SH-SY5Y (cell line): ENCODE data around the gene BFSP2.

Experiments used
- GATA2 ChIP-seq: IDR thresholded peaks from 2 replicates; pipeline ENCODE4 v1.6.1; 2011; ENCODE audit warnings: mild to moderate bottlenecking, low read depth, low read length
- GATA3 ChIP-seq: IDR thresholded peaks from 2 replicates; pipeline ENCODE4 v1.6.1; 2011; ENCODE audit warnings: low read depth, mild to moderate bottlenecking, low read length, moderate library complexity

The BFSP2 gene

DNA sequence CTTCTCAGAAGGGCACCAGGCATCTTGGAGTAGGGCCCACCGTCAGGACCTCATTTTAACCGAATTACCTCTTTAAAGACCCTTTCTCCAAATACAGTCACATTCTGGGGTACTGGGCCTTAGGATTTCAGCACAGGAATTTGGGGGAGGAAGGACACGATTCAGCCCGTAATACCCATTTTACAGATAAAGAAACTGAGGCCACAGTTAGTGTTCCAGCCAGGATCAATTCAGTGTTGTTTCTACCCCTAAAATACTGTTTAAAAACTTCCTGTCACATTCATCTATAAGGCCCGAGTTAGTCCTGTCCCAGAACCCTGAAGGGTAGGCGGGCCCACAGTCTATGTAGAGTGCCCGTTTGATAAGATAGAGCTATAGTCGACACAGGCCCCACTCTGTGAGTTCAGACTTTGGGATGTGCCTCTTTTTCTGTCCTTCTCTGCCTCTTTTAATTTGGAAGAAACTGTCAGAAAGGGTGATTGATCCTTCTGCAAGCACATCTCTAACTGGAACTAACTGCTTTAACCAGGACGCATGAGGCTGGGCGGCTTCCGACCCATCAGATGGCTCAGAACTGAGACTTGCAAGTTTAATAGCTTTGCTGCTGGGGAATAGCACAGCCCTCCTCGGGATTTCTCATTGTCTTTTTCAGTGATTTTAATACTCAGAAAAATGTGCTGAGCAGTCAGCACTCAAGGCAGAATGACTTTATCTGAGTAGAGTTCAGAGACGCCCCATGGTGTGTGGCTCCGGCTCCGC, 19.5 kb downstream of the BFSP2 start:
- TF ChIP-seq GATA3 (no peak), GATA2 (no peak)

DNA sequence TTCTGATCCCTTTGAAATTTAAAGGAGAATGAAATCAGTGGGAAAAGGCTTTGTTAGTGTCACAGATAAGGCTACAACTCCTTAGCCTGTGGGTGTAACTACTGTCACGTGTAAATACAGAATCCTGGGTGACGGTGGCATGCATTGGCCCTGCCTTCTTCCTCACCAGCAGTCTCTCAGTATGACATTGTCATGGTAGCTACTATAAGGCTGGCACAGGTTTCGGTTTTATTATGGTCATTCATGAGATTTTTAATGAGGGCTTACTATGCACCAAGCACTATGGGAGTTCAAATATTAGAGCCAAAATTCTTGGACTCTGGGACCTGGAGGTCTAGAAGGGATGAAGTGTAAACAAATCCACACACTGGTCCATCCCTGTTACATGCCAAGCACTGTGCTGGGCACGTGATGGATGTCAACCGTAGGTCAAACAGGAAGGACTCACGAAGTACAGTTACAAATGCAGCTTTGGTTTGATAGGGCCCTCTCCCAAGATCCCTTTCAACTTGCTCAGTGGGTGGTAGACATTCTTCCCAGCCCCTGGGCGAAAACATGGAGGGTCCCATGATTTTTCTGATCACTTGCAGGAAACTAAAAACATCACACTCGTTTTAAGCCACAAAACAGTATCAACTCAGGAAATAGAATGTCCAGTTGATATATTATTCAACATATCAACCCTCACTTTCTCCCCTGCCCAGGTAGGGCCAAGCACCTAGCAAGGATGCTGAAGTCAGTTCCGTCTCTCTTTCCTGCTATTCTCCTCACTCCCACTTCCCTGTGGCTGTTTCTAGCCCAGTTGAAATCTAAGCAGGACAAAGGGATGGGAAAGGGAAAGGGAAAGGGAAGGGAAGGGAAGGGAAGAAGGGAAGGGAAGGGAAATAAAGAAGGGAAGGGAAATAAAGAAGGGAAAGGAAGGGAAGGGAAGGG, 25.3 kb downstream of the BFSP2 start:
- no peak for TF ChIP-seq GATA3
- no peak for TF ChIP-seq GATA2

DNA sequence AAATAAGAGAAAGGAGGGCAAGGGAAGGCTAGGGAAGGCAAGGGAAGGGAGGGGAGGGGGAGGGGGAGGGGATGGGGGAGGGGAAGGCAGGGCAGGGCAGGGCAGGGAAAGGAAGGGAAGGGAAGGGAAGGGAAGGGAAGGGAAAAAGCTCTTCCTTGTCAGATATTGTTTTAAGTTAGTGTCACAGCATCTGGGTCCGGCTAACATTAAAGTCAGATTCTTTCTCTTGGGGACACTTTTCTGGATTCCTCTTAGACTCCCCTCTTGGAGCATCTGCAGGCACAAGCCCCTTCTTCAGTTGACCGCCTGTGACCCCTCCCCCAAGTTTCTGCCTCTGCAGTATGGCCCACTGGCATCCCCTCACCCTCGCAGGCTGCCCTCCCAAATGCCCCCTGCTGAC, 26.0 kb downstream of the BFSP2 start:
- no peak for TF ChIP-seq GATA3
- TF ChIP-seq GATA2 = no peak

DNA sequence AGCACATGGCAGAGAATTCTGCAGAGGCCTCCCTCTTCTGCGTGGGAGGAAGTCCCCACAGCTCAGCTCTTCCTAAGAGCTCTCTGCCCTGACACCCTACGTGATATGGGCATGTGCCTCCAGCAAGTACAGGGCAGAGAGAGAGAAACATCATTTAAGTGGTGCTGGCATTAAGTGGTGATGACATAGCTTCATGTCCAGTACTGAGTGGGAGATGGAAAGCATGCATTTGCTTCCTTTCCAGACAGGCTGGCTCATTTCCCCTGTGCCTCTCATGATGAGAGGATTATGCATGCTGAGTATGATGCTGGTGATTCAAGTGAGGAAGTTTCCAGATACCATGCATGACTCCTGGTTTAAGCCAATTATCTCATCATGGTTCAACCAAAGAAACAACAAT, 26.9 kb downstream of the BFSP2 start:
- TF ChIP-seq GATA3 = no peak
- no peak for TF ChIP-seq GATA2

DNA sequence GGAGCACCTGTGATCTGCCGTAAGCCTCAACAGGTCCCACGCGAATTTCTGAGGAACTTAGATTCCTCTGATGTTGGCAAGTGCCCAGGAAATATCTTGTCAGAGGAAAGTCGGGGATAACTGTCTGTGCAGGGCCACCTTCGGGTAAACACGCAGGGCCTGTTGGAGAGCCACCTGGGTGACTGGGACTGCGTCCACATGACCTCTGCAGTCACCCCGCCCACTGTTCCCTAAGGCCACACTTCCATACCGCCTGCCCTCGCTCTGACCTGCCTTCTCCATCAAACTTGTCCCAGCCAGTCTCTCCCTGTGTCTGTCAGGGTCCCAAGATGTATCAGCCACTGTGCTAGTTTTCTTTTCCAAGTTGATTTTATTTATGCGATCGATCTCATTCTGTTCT, 28.7 kb downstream of the BFSP2 start:
- TF ChIP-seq GATA2 = no peak
- TF ChIP-seq GATA3 = no peak

DNA sequence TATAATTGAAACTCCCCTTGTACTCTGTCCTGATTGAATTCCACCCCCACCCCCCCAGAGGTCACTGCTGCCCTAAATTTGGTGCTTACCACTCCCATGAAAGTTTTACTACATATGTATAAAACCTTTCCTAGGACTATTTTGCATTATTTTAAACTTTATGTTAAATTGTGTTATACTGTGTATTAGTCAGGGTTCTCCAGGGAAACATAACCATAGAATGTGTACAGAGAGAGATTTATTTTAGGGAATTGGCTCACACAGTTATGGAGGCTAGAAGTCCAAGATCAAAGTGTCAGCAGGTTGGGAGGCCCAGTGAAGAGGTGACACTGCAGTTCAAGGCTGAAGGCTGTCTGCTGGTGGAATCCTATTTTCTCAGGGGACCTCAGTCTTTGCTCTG, 29.2 kb downstream of the BFSP2 start:
- TF ChIP-seq GATA3 = no peak
- TF ChIP-seq GATA2 = no peak

DNA sequence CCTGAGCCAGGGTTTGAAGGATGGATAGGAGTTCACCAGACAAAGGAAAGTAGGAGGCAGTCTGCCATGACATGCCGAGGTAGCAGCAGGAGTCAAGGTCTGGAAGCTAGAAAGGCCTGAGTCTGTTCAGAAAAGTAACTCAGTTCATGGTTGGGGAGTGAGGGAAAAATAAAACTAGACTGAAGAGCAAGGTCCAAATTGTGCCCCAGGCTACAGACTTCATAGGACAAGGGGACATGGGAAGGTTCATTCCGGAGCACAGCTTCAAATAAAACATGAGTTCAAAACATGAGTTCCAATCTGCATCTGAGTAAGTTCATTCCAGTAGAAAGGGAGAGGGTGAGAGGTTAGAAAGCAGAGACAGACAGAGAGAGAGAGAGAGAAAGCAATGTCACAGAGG, 39.7 kb downstream of the BFSP2 start:
- no peak for TF ChIP-seq GATA2
- TF ChIP-seq GATA3 = no peak

DNA sequence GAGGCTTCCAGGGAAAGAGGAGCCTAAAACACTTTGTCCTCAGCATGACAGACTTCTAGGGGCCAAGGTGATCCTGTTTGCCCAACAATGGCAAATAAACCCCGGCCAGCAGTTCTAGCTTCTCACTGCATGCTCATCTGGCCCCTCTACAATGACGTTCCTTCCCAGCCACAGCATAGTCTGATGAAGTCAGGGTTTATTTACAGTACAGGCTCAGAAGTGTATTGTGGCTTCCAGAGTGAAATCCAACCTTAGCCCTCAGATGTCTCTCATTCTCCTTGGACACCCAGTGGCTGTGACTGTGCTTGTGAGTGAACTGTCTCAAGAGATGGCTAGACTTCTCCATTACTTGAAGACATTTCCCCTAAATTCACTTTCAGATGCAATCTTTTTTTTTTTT, 40.8 kb downstream of the BFSP2 start:
- no peak for TF ChIP-seq GATA2
- no peak for TF ChIP-seq GATA3

DNA sequence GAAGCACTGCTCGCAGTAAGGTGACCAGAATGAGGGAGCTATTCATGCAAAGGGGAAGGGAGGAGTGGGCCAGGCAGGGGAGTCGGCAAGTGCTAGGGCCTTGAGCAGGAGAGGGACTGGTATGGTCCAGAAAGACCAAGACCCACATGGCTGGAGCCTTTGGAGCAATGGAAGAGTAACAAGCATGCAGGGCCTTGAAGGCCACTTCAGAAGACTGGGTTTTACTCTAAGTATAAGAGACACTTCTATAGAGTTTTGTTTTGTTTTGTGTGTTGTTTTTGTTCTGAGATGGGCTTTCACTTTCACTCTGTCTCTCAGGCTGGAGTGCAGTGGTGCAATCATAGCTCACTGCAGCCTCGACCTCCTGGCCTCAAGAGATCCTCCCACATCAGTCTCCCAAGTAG, 42.0 kb downstream of the BFSP2 start:
- TF ChIP-seq GATA3 = no peak

DNA sequence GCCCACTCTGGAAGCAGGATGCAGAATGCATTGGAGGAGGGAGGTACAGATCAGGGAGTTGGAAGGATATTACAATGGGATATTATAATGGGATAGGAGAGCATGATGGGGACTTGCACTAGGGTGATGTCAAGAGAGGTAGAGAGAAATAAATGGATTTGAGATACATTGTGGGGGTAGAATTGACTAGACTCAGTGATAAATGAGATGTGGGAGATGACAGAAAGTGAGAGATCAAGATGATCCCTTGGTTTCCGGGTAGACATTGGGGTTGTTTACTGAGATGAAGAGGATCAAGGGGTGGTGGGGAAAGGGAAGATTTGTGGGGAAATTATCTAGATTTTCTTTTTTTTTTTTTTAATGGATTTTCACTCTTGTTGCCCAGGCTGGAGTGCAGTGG, 42.7 kb downstream of the BFSP2 start:
- TF ChIP-seq GATA2 (no peak), GATA3 (no peak)

DNA sequence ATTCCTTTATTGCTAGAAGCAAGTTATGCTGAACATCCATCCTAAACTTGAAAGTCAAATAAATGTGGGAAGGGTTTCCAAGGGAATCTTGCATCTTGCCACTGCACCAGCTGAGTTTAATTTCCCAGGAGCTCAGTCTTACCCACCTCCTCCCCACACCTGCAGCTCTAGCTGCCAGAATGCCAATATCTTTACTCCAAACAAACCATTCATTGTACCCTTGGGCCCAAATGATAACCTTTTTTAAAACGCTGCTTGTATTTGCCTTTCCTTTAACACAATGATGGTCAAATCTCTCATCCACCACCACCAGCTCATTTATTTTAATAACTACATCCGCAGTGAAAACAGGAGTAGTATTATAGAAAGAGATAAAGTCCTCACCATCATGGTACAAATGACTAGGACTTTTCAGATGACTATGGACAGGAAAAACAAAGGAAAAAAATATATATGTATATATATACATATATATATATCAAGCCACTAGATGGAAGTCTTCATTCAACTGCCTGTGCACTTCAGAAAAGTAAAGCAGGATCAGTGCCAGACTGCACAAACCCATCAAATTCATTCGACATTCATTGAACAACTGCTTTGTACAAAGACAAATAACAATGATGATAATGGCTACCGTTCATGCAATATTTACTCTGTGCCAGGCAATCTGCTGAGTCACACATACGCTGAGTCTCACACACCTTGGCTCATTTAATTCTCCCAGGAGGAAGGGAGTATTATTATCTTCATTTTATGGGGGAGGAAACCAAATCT, 44.0 kb downstream of the BFSP2 start:
- TF ChIP-seq GATA3 (no peak), GATA2 (no peak)

DNA sequence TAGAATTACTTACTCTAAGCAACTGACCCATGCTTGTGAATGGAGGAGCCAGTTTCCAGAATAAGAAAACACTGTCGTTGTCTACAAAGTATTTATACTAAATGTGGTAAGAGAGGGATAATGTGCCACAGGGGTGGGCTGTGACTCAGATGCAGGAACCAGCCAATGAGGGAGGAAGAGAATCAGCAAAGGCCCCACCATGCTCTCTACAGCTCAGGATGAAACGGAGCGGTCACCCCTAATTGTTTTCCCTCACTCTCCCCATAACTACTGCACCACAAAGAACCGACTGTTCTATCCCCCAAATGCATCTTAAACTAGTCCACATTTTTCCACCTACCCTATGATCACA, 44.5 kb downstream of the BFSP2 start:
- no peak for TF ChIP-seq GATA3
- TF ChIP-seq GATA2 = no peak

DNA sequence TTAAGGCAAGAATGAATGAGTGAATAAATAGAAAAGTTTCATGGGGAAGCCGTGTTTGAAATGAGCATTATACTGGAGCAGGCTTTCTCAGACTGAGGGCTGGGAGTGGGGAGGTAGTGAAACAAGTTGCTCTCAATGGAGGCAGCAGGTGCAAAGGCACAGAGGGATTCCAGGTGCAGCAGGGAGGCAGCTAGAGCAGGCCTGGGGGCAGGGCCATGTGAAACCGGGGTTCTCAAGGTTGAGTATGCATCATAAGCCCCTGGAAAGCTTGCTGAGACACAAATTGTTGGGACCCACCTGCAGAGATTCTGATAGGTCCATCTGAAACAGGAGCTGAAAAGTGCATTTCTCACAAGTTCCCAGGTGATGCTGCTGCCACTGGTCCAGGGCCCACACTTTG, 45.3 kb downstream of the BFSP2 start:
- no peak for TF ChIP-seq GATA3
- TF ChIP-seq GATA2 = no peak

DNA sequence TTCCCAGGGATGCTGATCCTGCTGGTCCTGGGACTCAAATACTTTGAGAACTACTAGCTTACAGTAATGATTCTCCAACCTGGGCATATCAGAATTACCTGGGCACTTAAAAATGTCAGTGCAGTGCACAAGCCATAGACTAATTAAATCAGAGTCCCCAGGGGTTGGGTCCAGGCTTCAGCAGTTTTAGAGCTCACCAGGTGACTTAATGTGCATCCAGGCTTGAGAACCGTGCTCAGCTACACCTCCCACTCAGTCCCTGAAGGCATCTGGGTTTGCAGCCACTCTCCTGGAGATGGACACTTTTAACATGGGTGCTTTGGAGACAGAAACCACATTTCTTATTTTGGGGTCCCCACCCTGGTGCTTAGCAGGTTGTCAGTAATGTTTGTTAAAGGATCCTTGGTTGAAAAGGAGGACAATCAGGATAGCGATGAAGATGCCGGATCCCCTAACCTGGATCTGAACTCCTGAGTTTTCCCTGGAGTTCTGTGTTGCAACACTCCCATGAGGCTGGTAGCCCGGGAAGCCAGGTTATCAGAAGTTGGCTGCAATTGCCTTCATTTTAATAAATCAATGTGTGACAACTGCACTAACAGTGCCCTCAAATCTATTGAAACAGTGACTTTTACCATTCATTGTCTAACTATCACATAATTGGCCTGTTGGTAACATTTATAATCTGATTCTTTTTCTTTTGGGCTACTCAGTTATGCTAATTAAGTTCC, 48.1 kb downstream of the BFSP2 start:
- TF ChIP-seq GATA2 (no peak), GATA3 (no peak)
